ENCODE measurements around the gene ABLIM2. TPM values are rescaled to one million over a fixed set of nuclear protein-coding genes. Genes with fewer than 3 reads are reported as not detected.

ABLIM2 gene
- total RNA-seq, 1 experiment from 2014 or later: 2.7 TPM

DNA sequence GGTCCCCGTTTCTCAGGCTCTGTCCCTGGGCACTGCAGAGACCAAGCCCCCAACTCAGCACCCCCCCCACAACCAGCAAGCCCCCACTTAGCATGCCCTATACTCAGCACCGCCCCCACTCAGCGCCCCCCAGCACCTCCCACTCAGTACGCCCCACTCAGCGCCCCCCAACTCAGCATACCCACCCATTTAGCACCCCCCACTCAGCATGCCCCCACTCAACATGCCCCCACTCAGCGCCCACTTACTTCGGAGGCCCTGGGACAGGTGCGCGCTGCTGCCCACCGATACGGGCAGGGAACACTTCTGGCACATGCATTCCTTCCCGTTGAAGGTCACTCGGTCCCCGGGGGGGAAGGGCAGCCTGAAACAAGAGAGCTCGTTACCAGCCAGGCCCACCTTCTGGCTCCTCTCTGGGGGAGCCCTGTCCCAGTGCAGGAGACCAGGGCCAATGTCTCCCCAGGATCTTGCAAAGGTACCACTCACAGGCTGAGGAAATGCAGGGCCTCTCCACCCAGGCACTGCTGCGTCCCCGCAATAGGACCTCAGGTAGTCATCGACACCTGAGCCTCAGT, 70.6 kb downstream of the ABLIM2 start:
- intact Hi-C loops (cut with micrococcal nuclease; ENCODE audit: unreplicated experiment): no loop called here
- POLR2A ChIA-PET (ENCODE audit: low non-redundant PET): no interaction called here
- no peaks in the 10 kb centered on the region for H3K4me1 ChIP-seq (ENCODE audit: insufficient read depth, low read length, poor library complexity, severe bottlenecking)
- no peaks in the 10 kb centered on the region for H3K9me3 ChIP-seq (ENCODE audit: low read depth, low read length, poor library complexity, severe bottlenecking)
- TF ChIP-seq EZH2 (IDR thresholded peaks at IDR 0.05; ENCODE audit: borderline replicate concordance, low read depth, low read length, poor library complexity, severe bottlenecking): no peak
- TF ChIP-seq, protein P1, sequence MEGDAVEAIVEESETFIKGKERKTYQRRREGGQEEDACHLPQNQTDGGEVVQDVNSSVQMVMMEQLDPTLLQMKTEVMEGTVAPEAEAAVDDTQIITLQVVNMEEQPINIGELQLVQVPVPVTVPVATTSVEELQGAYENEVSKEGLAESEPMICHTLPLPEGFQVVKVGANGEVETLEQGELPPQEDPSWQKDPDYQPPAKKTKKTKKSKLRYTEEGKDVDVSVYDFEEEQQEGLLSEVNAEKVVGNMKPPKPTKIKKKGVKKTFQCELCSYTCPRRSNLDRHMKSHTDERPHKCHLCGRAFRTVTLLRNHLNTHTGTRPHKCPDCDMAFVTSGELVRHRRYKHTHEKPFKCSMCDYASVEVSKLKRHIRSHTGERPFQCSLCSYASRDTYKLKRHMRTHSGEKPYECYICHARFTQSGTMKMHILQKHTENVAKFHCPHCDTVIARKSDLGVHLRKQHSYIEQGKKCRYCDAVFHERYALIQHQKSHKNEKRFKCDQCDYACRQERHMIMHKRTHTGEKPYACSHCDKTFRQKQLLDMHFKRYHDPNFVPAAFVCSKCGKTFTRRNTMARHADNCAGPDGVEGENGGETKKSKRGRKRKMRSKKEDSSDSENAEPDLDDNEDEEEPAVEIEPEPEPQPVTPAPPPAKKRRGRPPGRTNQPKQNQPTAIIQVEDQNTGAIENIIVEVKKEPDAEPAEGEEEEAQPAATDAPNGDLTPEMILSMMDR (conservative IDR thresholded peaks at IDR 0.05; ENCODE audit: low read depth, low read length): no peak
- no peaks in the 10 kb centered on the region for H3K27me3 ChIP-seq (replicated peaks; ENCODE audit: insufficient read depth, low read depth, low read length, poor library complexity)
- DNase-seq (ENCODE audit: low spot score): no peak
- CTCF ChIA-PET: interaction anchor here (0.6 kb wide), 1 partner anchor 31 kb away, joined by 3 read pairs; no protein-coding TSS in a partner anchor
- H3K4me3 ChIP-seq (ENCODE audit: low read depth, low read length, poor library complexity, severe bottlenecking): no peak overlapping the region
- no peaks in the 10 kb centered on the region for H3K36me3 ChIP-seq (ENCODE audit: insufficient read depth, low read length, poor library complexity, severe bottlenecking)
- BruUV-seq (replicated peaks): no TSS peak
- H3K27ac ChIP-seq (ENCODE audit: low read depth, low read length, poor library complexity, severe bottlenecking): no peak overlapping the region

DNA sequence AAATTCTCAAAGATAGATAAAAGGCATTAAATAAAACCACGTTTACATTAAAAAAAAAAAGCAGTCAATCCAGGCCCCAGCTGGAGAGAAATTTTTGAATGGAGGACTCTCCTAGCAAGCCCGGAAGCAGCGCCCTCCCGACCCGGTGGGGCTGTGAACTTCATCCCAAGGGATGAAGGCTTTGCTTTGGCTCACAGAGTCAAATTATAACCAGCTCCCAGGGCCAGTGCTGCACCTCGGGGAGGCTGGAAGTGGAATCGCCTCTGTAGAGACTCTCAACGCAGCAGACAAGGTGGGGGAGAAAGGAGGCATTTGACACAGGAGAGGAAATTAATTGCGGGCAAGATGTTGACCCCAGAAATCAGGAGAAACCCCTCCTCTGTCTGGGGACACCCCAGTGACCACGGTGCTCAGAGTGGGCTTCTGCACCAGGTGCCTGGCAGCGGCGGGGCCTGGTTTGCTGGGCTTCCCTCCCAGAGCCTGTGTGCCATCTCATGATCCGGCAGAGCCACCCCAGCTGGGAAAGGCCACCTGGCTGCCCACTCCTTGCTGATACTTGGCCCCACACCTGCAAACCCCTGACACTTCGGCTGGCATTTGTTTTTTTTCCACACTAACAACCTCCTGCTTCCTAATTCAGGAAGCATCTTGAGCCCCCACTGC, 71.7 kb downstream of the ABLIM2 start:
- no peaks in the 10 kb centered on the region for H3K27me3 ChIP-seq (replicated peaks; ENCODE audit: insufficient read depth, low read depth, low read length, poor library complexity)
- no peaks in the 10 kb centered on the region for H3K4me1 ChIP-seq (ENCODE audit: insufficient read depth, low read length, poor library complexity, severe bottlenecking)
- ChIA-PET CTCF (interaction anchor here (0.6 kb wide), 1 partner anchor 33 kb away, joined by 3 read pairs; no protein-coding TSS in a partner anchor), POLR2A (ENCODE audit: low non-redundant PET) (no interaction called here)
- no peak for TF ChIP-seq EZH2 (IDR thresholded peaks at IDR 0.05; ENCODE audit: borderline replicate concordance, low read depth, low read length, poor library complexity, severe bottlenecking)
- TF ChIP-seq, protein P1 (conservative IDR thresholded peaks at IDR 0.05; ENCODE audit: low read depth, low read length): no peak
- no peak for DNase-seq (ENCODE audit: low spot score)
- H3K36me3 ChIP-seq (ENCODE audit: insufficient read depth, low read length, poor library complexity, severe bottlenecking): no peaks in the 10 kb centered on the region
- no peaks in the 10 kb centered on the region for H3K9me3 ChIP-seq (ENCODE audit: low read depth, low read length, poor library complexity, severe bottlenecking)
- H3K27ac ChIP-seq (ENCODE audit: low read depth, low read length, poor library complexity, severe bottlenecking): no peak overlapping the region
- intact Hi-C loops (cut with micrococcal nuclease; ENCODE audit: unreplicated experiment): no loop called here
- H3K4me3 ChIP-seq (ENCODE audit: low read depth, low read length, poor library complexity, severe bottlenecking): no peak overlapping the region
- BruUV-seq (replicated peaks): no TSS peak

DNA sequence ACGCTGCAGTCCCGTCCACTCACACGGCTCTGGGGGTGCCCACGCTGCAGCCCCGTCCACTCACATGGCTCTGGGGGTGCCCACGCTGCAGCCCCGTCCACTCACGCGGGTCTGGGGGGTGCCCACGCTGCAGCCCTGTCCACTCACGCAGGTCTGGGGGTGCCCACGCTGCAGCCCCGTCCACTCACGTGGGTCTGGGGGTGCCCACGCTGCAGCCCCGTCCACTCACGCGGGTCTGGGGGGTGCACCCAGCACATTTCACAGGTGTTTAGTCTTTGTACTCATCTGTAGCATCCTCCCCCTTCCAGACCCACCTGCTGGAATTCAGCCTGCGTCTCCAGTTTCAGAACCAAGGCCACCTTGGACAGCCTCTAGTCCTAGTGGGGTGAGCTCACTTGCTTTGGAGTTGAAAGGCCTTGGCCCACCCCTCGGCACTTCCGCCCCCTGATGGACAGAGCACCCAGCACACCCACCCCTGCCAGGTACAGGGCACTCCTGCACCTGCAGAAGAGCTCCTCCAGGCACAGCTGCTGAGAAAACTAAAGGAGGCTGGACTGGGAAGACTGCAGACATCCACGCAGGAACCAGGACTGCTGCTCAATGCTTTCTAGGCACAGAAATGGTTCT, 73.0 kb downstream of the ABLIM2 start:
- ChIA-PET POLR2A (ENCODE audit: low non-redundant PET) (no interaction called here), CTCF (no interaction called here)
- Histone ChIP-seq H3K27ac (ENCODE audit: low read depth, low read length, poor library complexity, severe bottlenecking) (no peak overlapping the region), H3K36me3 (ENCODE audit: insufficient read depth, low read length, poor library complexity, severe bottlenecking) (no peaks in the 10 kb centered on the region), H3K4me3 (ENCODE audit: low read depth, low read length, poor library complexity, severe bottlenecking) (no peak overlapping the region), H3K9me3 (ENCODE audit: low read depth, low read length, poor library complexity, severe bottlenecking) (no peaks in the 10 kb centered on the region), H3K4me1 (ENCODE audit: insufficient read depth, low read length, poor library complexity, severe bottlenecking) (peaks cover 10% of the 10 kb centered on the region), H3K27me3 (replicated peaks; ENCODE audit: insufficient read depth, low read depth, low read length, poor library complexity) (no peaks in the 10 kb centered on the region)
- TF ChIP-seq, protein P1 (conservative IDR thresholded peaks at IDR 0.05; ENCODE audit: low read depth, low read length): no peak
- TF ChIP-seq EZH2 (IDR thresholded peaks at IDR 0.05; ENCODE audit: borderline replicate concordance, low read depth, low read length, poor library complexity, severe bottlenecking): no peak
- no peak for DNase-seq (ENCODE audit: low spot score)
- no TSS peak for BruUV-seq (replicated peaks)
- intact Hi-C loops (cut with micrococcal nuclease; ENCODE audit: unreplicated experiment): no loop called here
